Measurements from ENCODE around the gene MYH11. TPM values are rescaled to one million over a fixed set of nuclear protein-coding genes. Genes with fewer than 3 reads are reported as not detected.

The MYH11 gene
- total RNA-seq, result not detected

GRCh38 chr16:15856901-15857698 is at the start of gene MYH11:
MYH11 (minus strand) TSS chr16:15857028; CDS start chr16:15838252, 18,776 bp downstream.
- CTCF ChIA-PET, result interaction anchor here (1.1 kb wide), 1 partner anchor 16 kb away, joined by 3 read pairs; no protein-coding TSS in a partner anchor
- POLR2A ChIA-PET, result no interaction called here

GRCh38 chr16:15906439-15906838 is 49.6 kb upstream of the MYH11 start:
- ChIA-PET POLR2A (interaction anchor here (0.5 kb wide), 1 partner anchor 166 kb away, joined by 4 read pairs; no protein-coding TSS in a partner anchor), CTCF (interaction anchor here (2.1 kb wide), 1 partner anchor 18 kb away, joined by 5 read pairs; the partner anchor contains the start of gene CEP20)

- CTCF ChIA-PET, result interaction anchor here (0.6 to 1.0 kb wide), 2 partner anchors 13 to 16 kb away, joined by 3 to 5 read pairs; partner anchors contain the start of gene CEP20
- POLR2A ChIA-PET, result no interaction called here
Observed at GRCh38 chr16:15903960-15904359, 47.1 kb upstream of the MYH11 start.

- CTCF ChIA-PET, result no interaction called here
Observed at GRCh38 chr16:15900901-15901500, 44.2 kb upstream of the MYH11 start.

GRCh38 chr16:15900357-15900756 is 43.5 kb upstream of the MYH11 start:
- ChIA-PET POLR2A (no interaction called here), CTCF (no interaction called here)

More at GRCh38 chr16:15900901-15901500, 44.2 kb upstream of the MYH11 start:
- POLR2A ChIA-PET, result no interaction called here

GRCh38 chr16:15899538-15900100 is 42.8 kb upstream of the MYH11 start:
- POLR2A ChIA-PET, result no interaction called here

GRCh38 chr16:15898654-15899053 is 41.8 kb upstream of the MYH11 start:
- ChIA-PET POLR2A (interaction anchor here (0.8 kb wide), 1 partner anchor 10 kb away, joined by 3 read pairs; the partner anchor contains the start of gene CEP20), CTCF (no interaction called here)

More at GRCh38 chr16:15899538-15900100, 42.8 kb upstream of the MYH11 start:
- CTCF ChIA-PET, result no interaction called here

- ChIA-PET POLR2A (no interaction called here), CTCF (interaction anchor here (0.5 to 1.8 kb wide), 2 partner anchors 10 to 15 kb away, joined by 3 to 4 read pairs; partner anchors contain the start of gene CEP20)
Observed at GRCh38 chr16:15897834-15898254, 41.0 kb upstream of the MYH11 start.

GRCh38 chr16:15897121-15897780 is 40.4 kb upstream of the MYH11 start:
- ChIA-PET CTCF (interaction anchor here (1.8 kb wide), 1 partner anchor 9 kb away, joined by 4 read pairs; the partner anchor contains the start of gene CEP20), POLR2A (no interaction called here)

- POLR2A ChIA-PET, result no interaction called here
Observed at GRCh38 chr16:15894571-15895374, 37.9 kb upstream of the MYH11 start.

GRCh38 chr16:15891508-15891907 is 34.7 kb upstream of the MYH11 start:
- ChIA-PET CTCF (no interaction called here), POLR2A (no interaction called here)

More at GRCh38 chr16:15894571-15895374, 37.9 kb upstream of the MYH11 start:
- CTCF ChIA-PET, result no interaction called here

GRCh38 chr16:15888072-15888976 is 31.5 kb upstream of the MYH11 start, which contains the start of gene CEP20:
CEP20 (minus strand) TSS chr16:15888603; CDS start chr16:15888585, 18 bp downstream.
- ChIA-PET POLR2A (interaction anchor here (0.5 to 1.3 kb wide), 9 partner anchors 10 to 246 kb away, joined by 3 to 8 read pairs (median 5); no protein-coding TSS in a partner anchor), CTCF (interaction anchor here (0.7 to 1.5 kb wide), 6 partner anchors 9 to 64 kb away, joined by 3 to 5 read pairs (median 3); no protein-coding TSS in a partner anchor)

GRCh38 chr16:15887283-15887682 is 30.5 kb upstream of the MYH11 start:
- ChIA-PET CTCF (no interaction called here), POLR2A (interaction anchor here (0.5 to 1.0 kb wide), 3 partner anchors 20 to 63 kb away, joined by 7 to 8 read pairs (median 8); no protein-coding TSS in a partner anchor)

GRCh38 chr16:15886078-15886477 is 29.2 kb upstream of the MYH11 start:
- POLR2A ChIA-PET, result no interaction called here
- CTCF ChIA-PET, result interaction anchor here (1.4 kb wide), 1 partner anchor 12 kb away, joined by 4 read pairs; no protein-coding TSS in a partner anchor

GRCh38 chr16:15885560-15886001 is 28.8 kb upstream of the MYH11 start:
- ChIA-PET CTCF (interaction anchor here (1.4 kb wide), 1 partner anchor 12 kb away, joined by 4 read pairs; no protein-coding TSS in a partner anchor), POLR2A (no interaction called here)

GRCh38 chr16:15882563-15882962 is 25.7 kb upstream of the MYH11 start:
- CTCF ChIA-PET, result no interaction called here

GRCh38 chr16:15881794-15882379 is 25.1 kb upstream of the MYH11 start:
- ChIA-PET CTCF (no interaction called here), POLR2A (no interaction called here)

More at GRCh38 chr16:15882563-15882962, 25.7 kb upstream of the MYH11 start:
- POLR2A ChIA-PET, result no interaction called here
